Mononuclear cell (primary cell): ENCODE data around the gene PLD1. TPM values are rescaled to one million over a fixed set of nuclear protein-coding genes. Genes with fewer than 3 reads are reported as not detected.
"Not testable (repeated sequence)": the region's sequence is repeated elsewhere in the genome, so short reads cannot be mapped to it uniquely, and the experiment has no call there.

Source experiments
- H3K27me3 ChIP-seq: 2 replicates; pipeline ENCODE4 v1.6.0; 2011; ENCODE audit warnings: low read length, control low read depth; ENCODE audit not compliant: insufficient read depth
- H3K4me1 ChIP-seq: 2 replicates; pipeline ENCODE4 v1.5.1; 2011; ENCODE audit warnings: mild to moderate bottlenecking, low read length, control low read depth; ENCODE audit not compliant: insufficient read depth
- H3K4me3 ChIP-seq: 2 replicates; pipeline ENCODE4 v1.5.1; 2011; ENCODE audit warnings: mild to moderate bottlenecking, low read length, moderate library complexity
- H3K9me3 ChIP-seq: 2 replicates; pipeline ENCODE4 v1.5.1; 2011; ENCODE audit warnings: low read depth, mild to moderate bottlenecking, control low read depth, low read length
- total RNA-seq: library from RNA; depleted of rRNA; stranded (reverse); fragments of >200 nt; gene quantifications from one replicate; pipeline ENCODE4 v1.2.3, GENCODE V29; 2012

Gene PLD1
- total RNA-seq, 1 donor = 10.4 TPM

DNA sequence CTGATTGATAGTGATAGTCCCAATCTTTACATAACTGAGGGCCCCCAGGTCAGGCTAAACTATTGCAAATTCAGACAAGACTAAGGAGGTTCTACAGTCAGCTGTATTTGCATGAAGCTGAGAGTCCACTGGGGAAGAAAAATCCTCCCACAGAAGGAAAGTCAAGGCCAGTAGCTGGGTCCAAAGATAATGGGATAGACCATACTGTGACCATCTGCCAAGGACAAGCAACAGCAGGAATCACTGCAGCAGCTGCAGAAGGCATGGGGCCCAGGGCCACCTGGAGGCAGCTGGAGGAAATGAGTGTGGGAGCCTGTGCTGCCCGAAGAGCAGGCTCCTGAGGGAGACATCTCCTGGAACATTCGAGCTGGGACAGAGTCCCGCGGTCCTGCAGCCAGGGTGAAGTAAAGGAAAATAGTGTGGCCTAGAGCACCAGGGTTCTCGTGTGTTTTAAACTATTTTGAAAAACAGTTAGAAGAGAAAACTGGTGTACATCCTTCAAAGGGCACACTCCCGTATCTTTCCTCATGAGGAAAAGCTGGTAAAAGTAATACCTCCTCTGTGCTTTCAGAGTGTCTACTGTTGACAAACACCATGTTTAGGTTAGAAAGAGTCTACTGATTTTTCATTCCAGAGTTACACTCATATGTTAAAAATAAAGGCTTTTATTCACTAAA is 19.7 kb upstream of the PLD1 start:
- no peak overlapping the region for H3K4me3 ChIP-seq
- H3K27me3 ChIP-seq = no peaks in the 10 kb centered on the region
- H3K9me3 ChIP-seq = no peaks in the 10 kb centered on the region
- H3K4me1 ChIP-seq = peaks cover 39% of the 10 kb centered on the region

DNA sequence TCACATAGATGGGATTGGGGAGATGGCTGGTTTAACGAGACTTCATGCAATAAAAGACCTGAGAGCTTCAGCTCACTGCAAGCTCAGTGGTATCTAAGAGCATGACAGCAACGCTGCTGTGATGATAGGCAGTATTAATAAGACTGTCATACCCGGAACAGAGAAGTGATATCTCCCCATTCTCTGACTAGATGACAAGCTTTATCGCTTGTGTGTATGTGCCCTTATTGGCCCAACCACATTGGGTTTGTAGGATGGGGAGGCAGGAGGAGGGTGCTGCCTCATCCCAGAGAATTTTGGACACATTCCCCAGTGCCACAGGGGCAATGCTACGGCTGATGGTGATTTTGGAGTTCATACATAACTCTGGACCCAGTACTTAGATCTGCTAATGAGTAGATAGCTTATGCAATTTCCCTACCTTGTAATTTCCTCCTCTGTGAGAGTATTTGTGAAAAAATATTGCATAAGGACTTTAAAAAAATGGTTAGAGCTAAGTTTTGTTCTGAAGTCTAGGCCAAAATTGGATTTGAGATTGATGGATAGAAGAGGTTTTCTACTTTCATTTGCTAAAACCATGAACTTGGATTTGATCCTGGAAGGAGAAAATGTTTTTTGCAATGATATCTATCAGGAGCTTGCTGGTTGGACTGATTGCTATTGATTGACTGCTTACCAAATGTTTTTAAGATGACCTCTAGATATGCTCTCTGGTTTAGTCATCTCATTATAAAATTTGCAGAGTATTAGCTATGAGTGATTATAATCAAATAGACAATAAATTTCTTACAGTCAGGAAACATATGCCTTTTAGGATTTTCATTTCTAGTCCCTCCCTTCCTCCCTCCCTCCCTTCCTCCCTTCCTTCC is 18.9 kb upstream of the PLD1 start:
- Histone ChIP-seq H3K9me3 (no peaks in the 10 kb centered on the region), H3K4me1 (peaks cover 47% of the 10 kb centered on the region), H3K4me3 (no peak overlapping the region), H3K27me3 (no peaks in the 10 kb centered on the region)

DNA sequence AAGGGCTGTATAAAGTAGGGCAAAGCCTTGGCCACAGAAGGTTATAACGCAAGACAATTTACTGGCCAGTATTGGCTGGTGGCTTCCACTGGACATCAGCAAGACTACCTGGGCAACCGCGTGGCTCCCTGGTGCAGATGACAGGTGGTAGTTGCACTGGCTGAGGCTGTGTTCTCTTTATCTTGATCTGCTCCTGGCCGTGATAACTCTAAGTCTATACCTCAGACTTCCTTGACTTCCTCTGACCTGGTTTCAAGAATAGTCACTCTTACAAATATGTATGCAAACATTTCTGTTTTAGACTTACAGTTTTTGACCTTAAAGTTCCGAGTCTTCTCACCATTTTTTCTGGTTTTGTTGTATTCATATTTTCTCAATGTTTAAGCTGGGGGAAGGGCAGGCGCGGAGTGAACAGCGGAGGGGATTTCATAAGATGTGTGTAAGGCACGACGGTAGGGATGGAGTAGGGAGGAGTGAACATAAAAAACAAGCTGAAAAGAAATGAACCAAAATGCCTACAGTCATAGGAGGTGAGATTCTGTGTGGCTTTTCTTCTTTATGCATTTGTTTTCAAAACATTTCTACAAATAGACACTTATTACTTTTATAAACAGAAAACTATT is 17.7 kb upstream of the PLD1 start:
- Histone ChIP-seq H3K27me3 (no peaks in the 10 kb centered on the region), H3K4me3 (no peak overlapping the region), H3K9me3 (no peaks in the 10 kb centered on the region), H3K4me1 (peaks cover 49% of the 10 kb centered on the region)

DNA sequence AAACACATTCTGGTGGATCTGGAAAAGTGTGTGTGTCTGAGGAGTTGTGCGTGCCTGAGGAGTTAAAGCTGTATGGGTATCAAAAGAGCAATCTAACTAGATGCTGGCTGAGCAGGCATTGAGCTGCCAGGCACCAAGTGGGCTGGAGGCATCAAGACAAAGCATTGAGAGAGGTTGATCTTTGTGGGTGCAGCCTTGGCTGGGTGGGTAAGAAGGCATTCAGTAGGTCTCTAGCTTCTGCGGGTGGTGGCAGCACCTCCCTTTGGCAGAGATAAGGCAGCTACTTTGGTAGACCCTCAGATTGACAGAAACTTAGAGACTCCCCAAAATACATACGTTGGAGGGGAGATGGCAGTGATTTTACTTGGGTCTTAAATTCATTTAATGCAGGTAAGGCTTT is 17.1 kb upstream of the PLD1 start:
- Histone ChIP-seq H3K4me1 (peaks cover 49% of the 10 kb centered on the region), H3K27me3 (no peaks in the 10 kb centered on the region), H3K9me3 (no peaks in the 10 kb centered on the region), H3K4me3 (no peak overlapping the region)

DNA sequence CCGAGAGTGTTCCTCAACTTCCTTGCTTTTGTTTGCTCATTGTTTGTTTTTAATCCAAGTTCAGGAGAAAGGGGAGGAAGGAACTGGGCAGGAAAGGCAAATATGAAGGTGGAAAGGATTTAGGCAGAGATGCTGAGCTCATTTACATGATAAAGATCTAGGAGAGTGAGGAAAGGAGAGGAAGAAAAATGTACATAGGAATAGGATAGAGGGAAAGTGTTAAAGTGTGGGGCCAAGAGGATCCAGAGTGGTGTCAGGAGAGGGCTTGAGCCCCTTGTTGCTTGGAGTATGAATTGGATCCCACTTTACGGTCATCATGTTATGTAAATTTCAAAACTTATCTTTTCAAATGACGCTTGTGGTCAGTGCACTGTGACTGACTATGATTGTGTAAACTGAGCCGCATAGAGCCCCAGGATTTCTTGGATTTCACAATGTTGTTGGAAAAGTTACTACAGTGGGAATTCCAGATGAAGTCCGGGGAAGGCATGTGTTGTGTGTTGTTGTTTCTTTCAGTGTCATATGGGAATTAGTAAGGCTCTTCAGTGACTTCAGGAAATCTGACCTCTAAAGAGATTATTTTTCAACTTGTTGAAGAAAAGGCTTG is 15.0 kb upstream of the PLD1 start:
- no peaks in the 10 kb centered on the region for H3K9me3 ChIP-seq
- peaks cover 49% of the 10 kb centered on the region for H3K4me1 ChIP-seq
- no peaks in the 10 kb centered on the region for H3K27me3 ChIP-seq
- no peak overlapping the region for H3K4me3 ChIP-seq

DNA sequence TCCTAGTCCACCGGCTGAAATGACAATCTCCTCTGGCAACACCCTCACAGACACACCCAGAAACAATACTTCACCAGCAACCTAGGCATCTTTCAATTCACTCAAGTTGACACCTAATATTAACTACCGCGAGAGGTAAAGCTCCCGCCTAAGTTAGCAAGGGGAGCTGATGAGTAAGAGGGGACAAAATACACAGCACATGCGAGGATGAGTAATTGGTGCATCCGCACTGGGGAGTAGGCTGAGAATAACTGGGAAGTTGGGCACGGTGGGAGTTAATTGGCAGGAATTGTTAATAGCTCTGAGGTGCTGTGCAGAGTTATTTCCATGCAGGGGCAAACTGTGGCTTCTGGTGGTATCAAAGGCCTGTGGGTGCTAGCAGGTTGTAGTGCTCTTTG is 14.5 kb upstream of the PLD1 start:
- Histone ChIP-seq H3K4me1 (peaks cover 44% of the 10 kb centered on the region), H3K9me3 (no peaks in the 10 kb centered on the region), H3K4me3 (no peak overlapping the region), H3K27me3 (no peaks in the 10 kb centered on the region)

DNA sequence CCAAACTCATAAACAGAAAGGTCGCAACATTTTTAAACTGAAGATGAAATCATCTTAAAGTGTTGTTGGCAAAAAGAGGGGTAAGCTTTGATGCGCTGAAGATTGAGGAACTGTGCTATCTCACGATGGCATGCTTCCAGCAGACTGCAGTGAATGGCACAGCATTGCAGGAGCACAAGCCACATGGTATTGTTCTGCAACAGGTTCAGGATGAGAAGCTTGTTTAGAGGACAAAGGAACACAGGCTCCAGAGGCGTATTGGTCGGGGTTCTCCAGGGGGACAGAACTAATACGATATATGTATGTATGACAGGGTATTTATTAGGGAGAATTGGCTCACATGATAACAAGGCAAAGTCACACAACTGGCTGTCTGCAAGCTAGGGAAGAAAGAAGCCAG is 13.8 kb upstream of the PLD1 start:
- Histone ChIP-seq H3K4me1 (peaks cover 37% of the 10 kb centered on the region), H3K9me3 (no peaks in the 10 kb centered on the region), H3K27me3 (no peaks in the 10 kb centered on the region), H3K4me3 (no peak overlapping the region)

DNA sequence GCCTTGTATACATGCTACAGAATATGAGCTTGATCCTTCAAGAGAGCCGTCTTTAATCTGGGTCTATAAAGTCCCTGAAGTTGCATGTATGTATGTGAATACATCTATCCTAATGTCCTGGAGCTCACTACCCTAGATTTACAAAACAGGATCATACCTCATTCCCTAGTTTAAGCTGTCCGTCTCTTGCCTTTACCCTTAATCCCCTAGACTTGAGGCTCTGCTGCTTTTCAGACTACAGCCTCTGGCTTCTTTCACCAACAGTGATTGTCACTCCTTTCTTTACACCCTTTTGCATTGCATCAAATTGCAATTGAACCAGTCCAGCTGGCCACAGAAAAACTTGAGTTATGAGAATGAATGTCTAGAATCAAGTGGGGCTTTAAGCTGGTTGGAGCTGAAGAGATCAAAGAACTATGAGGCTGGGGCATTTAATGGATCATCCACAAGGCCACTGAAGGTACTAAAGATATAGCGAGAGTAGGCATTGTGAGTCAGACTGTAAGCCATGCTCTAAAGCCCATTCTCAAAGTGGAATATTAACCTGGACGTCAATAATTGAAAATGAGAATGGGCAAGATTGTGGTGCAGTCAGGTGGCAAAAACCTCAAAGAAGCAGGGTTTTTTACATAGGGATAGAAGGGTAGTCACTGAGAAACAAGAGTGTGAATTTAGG is 12.3 kb upstream of the PLD1 start:
- Histone ChIP-seq H3K9me3 (no peaks in the 10 kb centered on the region), H3K27me3 (no peaks in the 10 kb centered on the region), H3K4me3 (no peak overlapping the region), H3K4me1 (peaks cover 22% of the 10 kb centered on the region)

DNA sequence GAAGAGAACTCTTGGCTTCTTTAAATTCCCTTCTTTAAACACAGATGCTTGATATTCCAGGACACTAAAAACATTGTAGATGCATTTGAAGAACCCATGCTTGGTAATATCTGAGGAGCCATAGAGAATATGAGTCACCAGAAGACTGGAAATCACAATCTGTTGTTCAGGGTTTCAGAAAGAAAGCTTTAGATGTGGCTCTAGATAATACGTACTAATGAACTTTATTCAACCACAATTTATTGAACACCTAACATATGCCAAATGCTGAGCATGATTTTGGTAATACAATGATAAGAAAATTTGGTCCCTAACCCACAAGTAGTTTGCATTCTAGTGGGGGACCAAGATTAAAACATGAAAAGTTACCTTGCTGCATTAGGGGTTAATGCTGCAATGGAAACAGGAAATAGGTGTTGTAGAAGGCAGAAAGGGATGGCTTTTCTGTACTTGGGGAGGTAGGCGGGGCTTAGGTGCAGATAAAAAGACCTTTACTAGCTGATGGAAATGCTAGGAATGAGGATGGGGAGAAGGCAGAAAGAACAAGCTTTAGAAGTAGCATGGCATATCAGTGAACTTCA is 11.6 kb upstream of the PLD1 start:
- Histone ChIP-seq H3K27me3 (no peaks in the 10 kb centered on the region), H3K4me1 (peaks cover 17% of the 10 kb centered on the region), H3K4me3 (no peak overlapping the region), H3K9me3 (no peaks in the 10 kb centered on the region)

DNA sequence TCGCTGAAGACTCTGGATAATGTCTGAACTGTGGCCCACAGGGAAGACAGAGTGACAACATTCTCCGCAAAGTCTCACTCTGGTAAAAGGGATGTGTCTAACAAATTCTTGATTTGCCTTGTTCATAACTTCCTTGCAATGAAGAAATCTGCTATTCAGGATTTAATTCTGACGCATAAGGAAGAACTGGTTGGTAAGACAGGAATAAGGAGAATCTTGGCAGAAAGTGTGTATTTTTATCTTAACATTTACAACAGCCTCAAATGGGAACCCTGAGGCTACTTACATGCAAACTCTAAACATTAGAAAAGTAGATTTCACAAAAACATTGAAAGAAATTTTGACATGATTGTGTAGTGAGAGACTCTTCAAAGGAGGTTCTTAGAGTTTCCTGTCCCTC is 10.8 kb upstream of the PLD1 start:
- Histone ChIP-seq H3K4me3 (no peak overlapping the region), H3K9me3 (no peaks in the 10 kb centered on the region), H3K4me1 (peaks cover 17% of the 10 kb centered on the region), H3K27me3 (no peaks in the 10 kb centered on the region)

DNA sequence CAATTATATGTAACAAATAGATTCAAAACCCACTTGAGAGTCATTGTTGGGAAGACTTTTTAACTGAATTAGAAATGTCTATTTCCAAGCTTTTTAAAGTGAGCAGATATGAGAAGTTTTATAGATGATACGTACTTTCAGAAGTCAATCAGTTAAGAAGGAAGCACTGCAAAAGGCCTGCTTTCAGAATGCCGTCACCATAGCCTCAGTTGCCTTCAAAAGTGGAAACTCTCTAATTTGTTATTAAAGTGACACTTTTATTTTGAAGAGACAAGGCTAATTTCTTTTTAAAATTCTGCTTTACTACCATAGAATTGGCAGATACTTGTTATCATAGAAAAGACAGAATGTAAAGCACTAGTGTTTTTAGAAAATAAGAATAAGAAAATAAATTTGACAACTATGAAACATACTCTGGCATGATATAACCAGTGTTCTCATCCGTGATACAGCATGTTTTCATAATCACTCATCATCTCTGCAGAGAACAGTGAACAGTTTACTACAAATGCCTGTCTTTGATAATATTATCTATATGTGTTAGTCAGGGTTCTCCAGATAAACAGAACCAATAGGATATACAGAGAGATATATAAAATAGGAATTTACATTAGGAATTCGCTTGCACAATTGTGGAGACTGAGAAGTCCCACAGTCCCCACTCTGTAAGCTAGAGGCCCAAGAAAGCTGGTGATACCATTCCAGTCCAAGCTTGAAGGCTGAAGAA is 7.0 kb upstream of the PLD1 start:
- no peak overlapping the region for H3K4me3 ChIP-seq
- no peaks in the 10 kb centered on the region for H3K27me3 ChIP-seq
- H3K9me3 ChIP-seq = no peaks in the 10 kb centered on the region
- H3K4me1 ChIP-seq = peaks cover 8% of the 10 kb centered on the region

DNA sequence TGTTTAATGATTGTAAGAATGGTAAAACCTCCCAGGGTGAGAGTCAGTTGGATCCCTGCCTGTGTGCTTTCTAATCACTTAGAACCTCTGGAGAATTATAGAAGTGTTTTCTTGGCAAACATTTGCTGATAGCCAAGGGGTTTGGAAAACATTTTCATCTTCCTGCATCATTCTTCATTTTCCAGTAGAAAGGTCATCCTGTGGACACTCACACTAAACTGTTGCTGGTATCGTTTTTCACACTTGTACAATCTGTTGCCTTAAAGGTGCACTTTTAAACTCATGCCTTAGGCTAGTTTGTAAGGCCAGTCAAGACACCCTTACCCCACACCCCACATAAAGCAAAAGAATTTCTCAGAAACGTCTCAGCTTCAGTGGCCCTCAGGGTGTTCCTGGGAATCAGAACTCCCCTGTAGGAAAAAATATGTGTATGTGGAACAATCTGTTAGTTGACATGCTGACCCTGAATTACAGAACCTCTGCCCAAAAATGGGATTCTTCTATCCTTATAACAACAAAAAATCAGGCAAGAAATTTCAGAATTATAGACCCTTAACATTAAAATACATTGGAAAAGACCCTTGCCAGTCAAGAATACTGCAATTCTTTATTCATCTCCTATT is 5.8 kb upstream of the PLD1 start:
- Histone ChIP-seq H3K4me1 (peaks cover 14% of the 10 kb centered on the region), H3K4me3 (no peak overlapping the region), H3K9me3 (no peaks in the 10 kb centered on the region), H3K27me3 (peaks cover 5% of the 10 kb centered on the region)

DNA sequence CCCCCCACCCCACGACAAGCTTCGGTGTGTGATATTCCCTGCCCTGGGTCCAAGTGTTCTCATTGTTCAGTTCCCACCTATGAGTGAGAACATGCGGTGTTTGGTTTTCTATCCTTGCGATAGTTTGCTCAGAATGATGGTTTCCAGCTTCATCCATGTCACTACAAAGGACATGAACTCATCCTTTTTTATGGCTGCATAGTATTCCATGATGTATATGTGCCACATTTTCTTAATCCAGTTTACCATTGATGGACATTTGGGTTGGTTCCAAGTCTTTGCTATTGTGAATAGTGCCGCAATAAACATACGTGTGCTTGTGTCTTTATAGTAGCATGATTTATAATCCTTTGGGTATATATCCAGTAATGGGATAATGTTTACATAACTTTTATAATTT is 4.4 kb upstream of the PLD1 start:
- H3K27me3 ChIP-seq, H3K4me3 ChIP-seq, H3K9me3 ChIP-seq: not testable (repeated sequence)
- H3K4me1 ChIP-seq = peaks cover 23% of the 10 kb centered on the region
